K562 (cell line): ENCODE results near the gene GSTM1.

Source experiments
- CHD2 ChIP-seq: IDR thresholded peaks from 2 replicates; pipeline ENCODE4 v1.6.1; 2011; ENCODE audit warnings: low read depth, low read length
- HMGN3 ChIP-seq: IDR thresholded peaks from 2 replicates; pipeline ENCODE4 v1.6.1; 2011; ENCODE audit warnings: borderline replicate concordance, low read depth, mild to moderate bottlenecking, mixed read lengths, low read length; ENCODE audit not compliant: insufficient read length; ENCODE audit errors: extremely low read depth
- MLX ChIP-seq, 2 experiments: fragments of 450-650 bp in 1 of 2; sonication (generic) in 1 of 2; formaldehyde crosslinking; conservative IDR thresholded peaks; 2 replicates each; pipeline versions ENCODE4 v1.4.0 to v1.8.1; 2020 to 2022; ENCODE audit warnings: mild to moderate bottlenecking in 1 of 2, missing genetic modification reagents in 1 of 2
- POLR2AphosphoS5 ChIP-seq: IDR thresholded peaks from 2 replicates; pipeline ENCODE4 v1.6.1; 2011; ENCODE audit warnings: mild to moderate bottlenecking, low read depth, low read length, moderate library complexity; ENCODE audit not compliant: control insufficient read depth, insufficient read depth
- XRCC4 ChIP-seq: IDR thresholded peaks from one replicate; pipeline ENCODE4 v1.6.1; 2011; ENCODE audit not compliant: insufficient read depth, insufficient read length; ENCODE audit errors: extremely low read depth

GRCh38 chr1:109732390-109732881, 44.8 kb downstream of the GSTM1 start:
- TF ChIP-seq HMGN3 (no peak), MLX (CRISPR knock-in tag; conservative IDR thresholded peaks at IDR 0.05) (no peak), XRCC4 (no peak), POLR2AphosphoS5 (no peak), CHD2 (no peak)
